Neuronal stem cell (in vitro differentiated cells): Measurements from ENCODE around the gene PRRT1B.

ENCODE experiments used
- DNase-seq: peaks from one replicate; pipeline ENCODE4 v3.0.0-alpha.2; 2013; ENCODE audit warnings: low spot score
- H2AFZ ChIP-seq: one replicate; pipeline ENCODE4 v1.6.1; 2013; ENCODE audit warnings: mild to moderate bottlenecking, low read length, inconsistent platforms
- H2AK5ac ChIP-seq: 2 replicates; pipeline ENCODE4 v1.6.1; 2013; ENCODE audit warnings: low read depth, mild to moderate bottlenecking, inconsistent platforms, low read length, moderate library complexity, mixed read lengths
- H2BK120ac ChIP-seq: 2 replicates; pipeline ENCODE4 v1.6.1; 2013; ENCODE audit warnings: low read depth, mild to moderate bottlenecking, inconsistent platforms, low read length, moderate library complexity, mixed read lengths
- H2BK12ac ChIP-seq: one replicate; pipeline ENCODE4 v1.6.1; 2013; ENCODE audit warnings: low read length, inconsistent platforms
- H2BK15ac ChIP-seq: 2 replicates; pipeline ENCODE4 v1.6.1; 2013; ENCODE audit warnings: mild to moderate bottlenecking, low read length, inconsistent platforms, mixed read lengths
- H2BK5ac ChIP-seq: one replicate; pipeline ENCODE4 v1.6.1; 2013; ENCODE audit warnings: inconsistent platforms, mild to moderate bottlenecking, low read length, moderate library complexity
- H3K14ac ChIP-seq: one replicate; pipeline ENCODE4 v1.6.1; 2013; ENCODE audit warnings: low read length, inconsistent platforms
- H3K18ac ChIP-seq: 2 replicates; pipeline ENCODE4 v1.6.1; 2013; ENCODE audit warnings: low read length, inconsistent platforms
- H3K23ac ChIP-seq: 2 replicates; pipeline ENCODE4 v1.6.1; 2013; ENCODE audit warnings: low read depth, mild to moderate bottlenecking, mixed read lengths, low read length, inconsistent platforms; ENCODE audit not compliant: poor library complexity
- H3K27ac ChIP-seq: replicated peaks from 3 replicates; pipeline ENCODE4 v1.5.1; 2013; ENCODE audit warnings: low read length, inconsistent platforms
- H3K27me3 ChIP-seq, 3 experiments: 2 replicates each; pipeline ENCODE4 v1.6.1; 2013; ENCODE audit warnings: low read length in 3 of 3, mild to moderate bottlenecking in 2 of 3, inconsistent platforms in 1 of 3, low read depth in 1 of 3, mixed read lengths in 1 of 3, moderate library complexity in 1 of 3; ENCODE audit not compliant: control insufficient read depth in 3 of 3, insufficient read depth in 3 of 3
- H3K36me3 ChIP-seq, 2 donors: replicated peaks in 1 of 2; 2 replicates each; pipeline ENCODE4 v1.6.1; 2013; ENCODE audit warnings: low read length in 2 of 2; ENCODE audit not compliant: control insufficient read depth in 2 of 2, insufficient read depth in 2 of 2
- H3K4ac ChIP-seq: 2 replicates; pipeline ENCODE4 v1.6.1; 2013; ENCODE audit warnings: inconsistent platforms, mild to moderate bottlenecking, low read length, moderate library complexity
- H3K4me1 ChIP-seq, 2 donors: 1 replicate in 1 of 2; 2 replicates in 1 of 2; pipeline ENCODE4 v1.6.1; 2013; ENCODE audit warnings: low read length in 2 of 2, low read depth in 1 of 2; ENCODE audit not compliant: control insufficient read depth in 2 of 2, insufficient read depth in 1 of 2
- H3K4me2 ChIP-seq: one replicate; pipeline ENCODE4 v1.6.1; 2013; ENCODE audit warnings: mild to moderate bottlenecking, low read length, inconsistent platforms; ENCODE audit not compliant: insufficient read depth, poor library complexity, severe bottlenecking
- H3K4me3 ChIP-seq, 2 donors: 2 replicates each; pipeline ENCODE4 v1.5.1; 2013; ENCODE audit warnings: low read length in 2 of 2, mild to moderate bottlenecking in 2 of 2, inconsistent platforms in 1 of 2, moderate library complexity in 1 of 2
- H3K79me1 ChIP-seq: one replicate; pipeline ENCODE4 v1.6.1; 2013; ENCODE audit warnings: low read depth, mild to moderate bottlenecking, inconsistent platforms, low read length, moderate library complexity
- H3K9ac ChIP-seq: one replicate; pipeline ENCODE4 v1.6.1; 2013; ENCODE audit warnings: mild to moderate bottlenecking, low read depth, low read length, inconsistent platforms; ENCODE audit not compliant: poor library complexity
- H3K9me3 ChIP-seq, 2 donors: replicated peaks in 1 of 2; 2 replicates each; pipeline versions ENCODE3 to v1.6.1; 2013; ENCODE audit warnings: low read length in 2 of 2, mild to moderate bottlenecking in 2 of 2, inconsistent platforms in 1 of 2, low read depth in 1 of 2, mixed read lengths in 1 of 2, moderate library complexity in 1 of 2; ENCODE audit not compliant: control insufficient read depth in 2 of 2, insufficient read depth in 1 of 2
- H4K8ac ChIP-seq: one replicate; pipeline ENCODE4 v1.6.1; 2013; ENCODE audit warnings: low read depth, mild to moderate bottlenecking, inconsistent platforms, low read length, moderate library complexity
- H4K91ac ChIP-seq: one replicate; pipeline ENCODE4 v1.6.1; 2013; ENCODE audit warnings: low read length, low read depth, mild to moderate bottlenecking, inconsistent platforms; ENCODE audit not compliant: poor library complexity
- WGBS, 2 donors: extraction: QIAGEN DNeasy Blood & Tissue Kit; methylation state at CpG; one replicate each; pipeline ENCODE4 v1.1.7; 2013; ENCODE audit warnings: missing lambda C conversion rate in 2 of 2, mixed read lengths in 1 of 2; ENCODE audit not compliant: insufficient read length in 2 of 2, insufficient replicate concordance in 1 of 2; ENCODE audit errors: extremely low coverage in 2 of 2; 5-methylcytosine and 5-hydroxymethylcytosine counted together

The PRRT1B gene

GRCh38 chr9:131578021-131578420, 32.7 kb downstream of the PRRT1B start:
- Histone ChIP-seq H3K4ac (no peak overlapping the region), H3K36me3 (peaks cover 23 to 73% of the 10 kb centered on the region in 2 donors), H3K4me3 (peak overlapping the region in 1 of 2 donors; percentile 18), H3K9ac (peak overlapping the region; percentile 60), H3K23ac (no peak overlapping the region), H2AFZ (no peak overlapping the region), H3K4me1 (peaks cover 0 to 4% of the 10 kb centered on the region in 2 donors), H4K8ac (peak overlapping the region; percentile 65), H2BK120ac (no peak overlapping the region), H3K18ac (peak overlapping the region; percentile 57), H2BK15ac (no peak overlapping the region), H2BK5ac (peak overlapping the region; percentile 75), H4K91ac (no peak overlapping the region), H3K79me1 (no peaks in the 10 kb centered on the region), H3K14ac (peak overlapping the region; percentile 95), H3K9me3 (no peaks in the 10 kb centered on the region), H2AK5ac (no peak overlapping the region), H3K27ac (no peak overlapping the region), H3K27me3 (no peaks in the 10 kb centered on the region), H2BK12ac (no peak overlapping the region), H3K4me2 (no peak overlapping the region)
- no CpG with 5 or more reads among the region's 13 CpGs for WGBS, 2 donors
- no peak for DNase-seq

- Histone ChIP-seq H3K36me3 (peaks cover 21 to 78% of the 10 kb centered on the region in 2 donors), H3K18ac (peak overlapping the region; percentile 25), H2AFZ (no peak overlapping the region), H2BK15ac (no peak overlapping the region), H3K27ac (no peak overlapping the region), H3K4me2 (no peak overlapping the region), H3K4me3 (no peak overlapping the region), H3K79me1 (no peaks in the 10 kb centered on the region), H3K4ac (no peak overlapping the region), H3K14ac (no peak overlapping the region), H3K4me1 (peaks cover 0 to 2% of the 10 kb centered on the region in 2 donors), H2BK5ac (no peak overlapping the region), H2AK5ac (no peak overlapping the region), H3K9ac (no peak overlapping the region), H4K91ac (no peak overlapping the region), H3K23ac (no peak overlapping the region), H3K27me3 (no peaks in the 10 kb centered on the region), H2BK12ac (no peak overlapping the region), H3K9me3 (no peaks in the 10 kb centered on the region), H4K8ac (no peak overlapping the region), H2BK120ac (no peak overlapping the region)
- WGBS, 2 donors: no CpG with 5 or more reads among the region's 26 CpGs
- DNase-seq: no peak
These were observed 33.6 kb downstream of the PRRT1B start for GRCh38 chr9:131578731-131579504.

DNA sequence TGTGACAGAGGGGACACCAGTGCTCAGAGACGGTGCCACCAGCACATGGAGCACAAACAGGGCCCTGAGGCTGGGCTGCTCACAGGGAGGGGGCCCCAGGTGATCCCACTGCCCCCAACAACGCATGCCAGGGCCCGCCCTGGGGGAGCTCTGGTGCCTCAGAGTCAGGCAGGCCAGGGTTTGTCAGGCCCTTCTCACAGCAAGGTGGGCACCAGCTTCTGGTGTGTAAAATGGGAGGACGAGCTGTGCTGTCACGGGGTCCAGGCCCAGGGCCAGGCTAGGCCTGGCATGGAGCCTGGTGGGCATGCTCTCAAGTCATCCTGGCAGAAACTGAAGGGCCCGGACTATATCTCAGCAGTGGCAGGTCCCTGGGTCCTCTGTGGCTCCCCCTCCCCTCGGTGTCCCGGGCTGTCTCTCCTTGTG, 34.5 kb downstream of the PRRT1B start:
- Histone ChIP-seq H2BK15ac (no peak overlapping the region), H3K14ac (peak overlapping the region; percentile 47), H3K23ac (peak overlapping the region; percentile 50), H3K27me3 (no peaks in the 10 kb centered on the region), H2BK5ac (no peak overlapping the region), H3K9me3 (no peaks in the 10 kb centered on the region), H3K4me2 (no peak overlapping the region), H2AFZ (no peak overlapping the region), H3K27ac (no peak overlapping the region), H3K4me3 (no peak overlapping the region), H3K9ac (no peak overlapping the region), H3K18ac (no peak overlapping the region), H4K91ac (no peak overlapping the region), H3K36me3 (peaks cover 24 to 85% of the 10 kb centered on the region in 2 donors), H3K4ac (no peak overlapping the region), H4K8ac (no peak overlapping the region), H3K79me1 (no peaks in the 10 kb centered on the region), H3K4me1 (peaks cover 0 to 2% of the 10 kb centered on the region in 2 donors), H2BK120ac (no peak overlapping the region), H2AK5ac (no peak overlapping the region), H2BK12ac (no peak overlapping the region)
- WGBS, 2 donors: no CpG with 5 or more reads among the region's 8 CpGs
- DNase-seq: no peak

DNA sequence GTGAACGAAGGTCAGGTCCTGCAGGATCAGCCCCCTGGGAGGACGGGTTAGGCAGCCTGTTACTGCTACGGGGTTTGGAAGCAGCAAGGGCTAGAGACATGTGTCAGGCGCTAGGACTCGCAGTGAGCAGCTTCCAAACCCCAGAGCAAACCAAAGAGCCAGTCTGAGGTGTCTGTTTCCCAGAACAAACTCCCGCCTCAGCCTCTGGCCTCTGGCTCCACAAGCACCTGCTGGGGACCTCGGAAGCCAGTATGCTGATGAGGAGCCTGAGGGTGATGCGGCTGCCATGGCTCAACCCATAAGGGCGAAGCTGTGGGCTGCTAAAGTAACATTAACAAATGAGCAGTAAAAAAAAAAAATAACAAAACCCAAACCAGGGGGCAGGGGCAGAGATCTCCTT, 35.0 kb downstream of the PRRT1B start:
- H3K4me3 ChIP-seq: no peak overlapping the region
- H3K4ac ChIP-seq: no peak overlapping the region
- H3K9ac ChIP-seq: no peak overlapping the region
- H4K8ac ChIP-seq: no peak overlapping the region
- H3K4me2 ChIP-seq: no peak overlapping the region
- H3K23ac ChIP-seq: no peak overlapping the region
- WGBS, 2 donors: no CpG with 5 or more reads among the region's 9 CpGs
- peak overlapping the region; percentile 47 for H3K14ac ChIP-seq
- no peak overlapping the region for H2BK5ac ChIP-seq
- H3K4me1 ChIP-seq: peaks cover 0 to 1% of the 10 kb centered on the region in 2 donors
- H4K91ac ChIP-seq: no peak overlapping the region
- H3K79me1 ChIP-seq: no peaks in the 10 kb centered on the region
- no peak overlapping the region for H2BK15ac ChIP-seq
- H2AFZ ChIP-seq: no peak overlapping the region
- H3K36me3 ChIP-seq: peaks cover 25 to 85% of the 10 kb centered on the region in 2 donors
- no peak overlapping the region for H3K18ac ChIP-seq
- no peaks in the 10 kb centered on the region for H3K9me3 ChIP-seq
- H2BK120ac ChIP-seq: no peak overlapping the region
- no peak overlapping the region for H2BK12ac ChIP-seq
- H3K27me3 ChIP-seq: no peaks in the 10 kb centered on the region
- no peak for DNase-seq
- no peak overlapping the region for H2AK5ac ChIP-seq
- no peak overlapping the region for H3K27ac ChIP-seq
